Endodermal cell (in vitro differentiated cells): ENCODE measurements around the gene OBP2B. TPM values are rescaled to one million over a fixed set of nuclear protein-coding genes. Genes with fewer than 3 reads are reported as not detected.
A peak's percentile ranks its signal among the peaks of the same experiment; 100 is the strongest.

Experiments
- DNase-seq: peaks from one replicate; pipeline ENCODE4 v3.0.0-alpha.2; 2017
- H3K27ac ChIP-seq: 2 replicates; pipeline ENCODE4 v1.5.1; 2013; ENCODE audit warnings: mild to moderate bottlenecking, low read depth, low read length, moderate library complexity
- H3K27me3 ChIP-seq: 2 replicates; pipeline ENCODE4 v1.6.1; 2013; ENCODE audit warnings: mild to moderate bottlenecking, low read length, moderate library complexity; ENCODE audit not compliant: insufficient read depth, control insufficient read depth, poor library complexity, severe bottlenecking
- H3K36me3 ChIP-seq: 2 replicates; pipeline ENCODE4 v1.7.0; 2013; ENCODE audit warnings: mild to moderate bottlenecking, low read length, moderate library complexity; ENCODE audit not compliant: control insufficient read depth, insufficient read depth
- H3K4me1 ChIP-seq: one replicate; pipeline ENCODE4 v1.7.0; 2013; ENCODE audit warnings: low read length; ENCODE audit not compliant: control insufficient read depth, insufficient read depth
- H3K4me3 ChIP-seq: 2 replicates; pipeline ENCODE4 v1.5.1; 2013; ENCODE audit warnings: mild to moderate bottlenecking, low read length, moderate library complexity
- H3K9ac ChIP-seq: 2 replicates; pipeline ENCODE4 v1.6.1; 2013; ENCODE audit warnings: mild to moderate bottlenecking, low read length, moderate library complexity; ENCODE audit not compliant: poor library complexity, severe bottlenecking; ENCODE audit errors: extremely low read depth
- H3K9me3 ChIP-seq: 2 replicates; pipeline ENCODE4 v1.6.1; 2013; ENCODE audit warnings: mild to moderate bottlenecking, low read length, moderate library complexity; ENCODE audit not compliant: control insufficient read depth
- H3K27ac Mint-ChIP-seq: 2 replicates; pipeline ENCODE4 v1.8.0; 2020; ENCODE audit warnings: mixed read lengths
- H3K27me3 Mint-ChIP-seq: 2 replicates; pipeline ENCODE4 v1.8.0; 2021; ENCODE audit warnings: mild to moderate bottlenecking, mixed read lengths; ENCODE audit not compliant: insufficient read depth
- H3K36me3 Mint-ChIP-seq: 2 replicates; pipeline ENCODE4 v1.8.0; 2020; ENCODE audit warnings: low read depth, mixed read lengths
- H3K4me1 Mint-ChIP-seq: 2 replicates; pipeline ENCODE4 v1.8.0; 2020; ENCODE audit warnings: mixed read lengths
- H3K4me3 Mint-ChIP-seq: 2 replicates; pipeline ENCODE4 v1.8.0; 2020; ENCODE audit warnings: mild to moderate bottlenecking, moderate library complexity, mixed read lengths
- H3K9me3 Mint-ChIP-seq: 2 replicates; pipeline ENCODE4 v1.8.0; 2020; ENCODE audit warnings: mild to moderate bottlenecking, mixed read lengths
- WGBS, 2 experiments: methylation state at CpG; one replicate each; pipeline versions ENCODE4 v1.1.5 to v1.1.7; 2013; ENCODE audit warnings: missing lambda C conversion rate in 2 of 2, mixed read lengths in 1 of 2; ENCODE audit not compliant: insufficient coverage in 1 of 2, insufficient read length in 1 of 2; 5-methylcytosine and 5-hydroxymethylcytosine counted together
- total RNA-seq, 2 donors: library from RNA; stranded (reverse); fragmentation: NEBNext Ultra II Directional in 1 of 2; extraction: Animal tissue kit (Norgen Biotek cat#: 25700) in 1 of 2; gene quantifications; 2 replicates in 1 of 2; 3 replicates in 1 of 2; pipeline ENCODE4 v1.2.1, GENCODE V29; 2021
- TF ChIP-seq, protein P1 (sequence below): fragments of 200-600 bp; sonication (generic); conservative IDR thresholded peaks from 2 replicates; pipeline ENCODE4 v1.5.0; 2021; ENCODE audit warnings: antibody characterized with exemption, mild to moderate bottlenecking

Gene OBP2B
- total RNA-seq, 2 donors from 2014 or later = not detected

DNA sequence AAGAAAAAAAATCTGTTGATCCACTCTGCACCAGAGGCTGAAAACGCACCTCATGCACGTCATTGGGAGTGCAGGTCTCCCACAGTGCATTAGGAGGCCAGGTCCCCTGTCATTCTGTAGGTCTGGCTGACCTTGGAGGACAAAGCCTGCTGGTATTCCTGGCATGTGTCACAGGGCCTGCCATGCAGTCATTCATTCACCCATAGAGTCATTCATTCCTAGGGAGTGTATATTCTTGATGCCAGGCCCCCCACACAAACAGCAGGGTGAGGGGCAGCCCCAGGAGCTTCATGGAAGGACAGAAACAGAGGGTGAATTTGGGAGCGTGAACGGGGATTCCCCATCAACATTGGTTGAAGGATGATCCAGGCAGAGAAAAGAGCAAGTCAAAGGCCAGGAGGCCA, 47.5 kb downstream of the OBP2B start:
- Mint-ChIP-seq H3K4me3 (no peak overlapping the region), H3K9me3 (no peaks in the 10 kb centered on the region), H3K27me3 (peaks cover 8% of the 10 kb centered on the region), H3K27ac (no peak overlapping the region), H3K36me3 (peaks cover 32% of the 10 kb centered on the region), H3K4me1 (peaks cover 3% of the 10 kb centered on the region)
- Histone ChIP-seq H3K36me3 (peaks cover 21% of the 10 kb centered on the region), H3K27me3 (no peaks in the 10 kb centered on the region), H3K27ac (no peak overlapping the region), H3K9me3 (no peaks in the 10 kb centered on the region), H3K9ac (no peak overlapping the region), H3K4me1 (no peaks in the 10 kb centered on the region), H3K4me3 (no peak overlapping the region)
- WGBS, 2 experiments = 92 to 97% methylated on average over 4 of the region's 4 CpGs
- no peak for DNase-seq
- TF ChIP-seq, protein P1, sequence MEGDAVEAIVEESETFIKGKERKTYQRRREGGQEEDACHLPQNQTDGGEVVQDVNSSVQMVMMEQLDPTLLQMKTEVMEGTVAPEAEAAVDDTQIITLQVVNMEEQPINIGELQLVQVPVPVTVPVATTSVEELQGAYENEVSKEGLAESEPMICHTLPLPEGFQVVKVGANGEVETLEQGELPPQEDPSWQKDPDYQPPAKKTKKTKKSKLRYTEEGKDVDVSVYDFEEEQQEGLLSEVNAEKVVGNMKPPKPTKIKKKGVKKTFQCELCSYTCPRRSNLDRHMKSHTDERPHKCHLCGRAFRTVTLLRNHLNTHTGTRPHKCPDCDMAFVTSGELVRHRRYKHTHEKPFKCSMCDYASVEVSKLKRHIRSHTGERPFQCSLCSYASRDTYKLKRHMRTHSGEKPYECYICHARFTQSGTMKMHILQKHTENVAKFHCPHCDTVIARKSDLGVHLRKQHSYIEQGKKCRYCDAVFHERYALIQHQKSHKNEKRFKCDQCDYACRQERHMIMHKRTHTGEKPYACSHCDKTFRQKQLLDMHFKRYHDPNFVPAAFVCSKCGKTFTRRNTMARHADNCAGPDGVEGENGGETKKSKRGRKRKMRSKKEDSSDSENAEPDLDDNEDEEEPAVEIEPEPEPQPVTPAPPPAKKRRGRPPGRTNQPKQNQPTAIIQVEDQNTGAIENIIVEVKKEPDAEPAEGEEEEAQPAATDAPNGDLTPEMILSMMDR = no peak

DNA sequence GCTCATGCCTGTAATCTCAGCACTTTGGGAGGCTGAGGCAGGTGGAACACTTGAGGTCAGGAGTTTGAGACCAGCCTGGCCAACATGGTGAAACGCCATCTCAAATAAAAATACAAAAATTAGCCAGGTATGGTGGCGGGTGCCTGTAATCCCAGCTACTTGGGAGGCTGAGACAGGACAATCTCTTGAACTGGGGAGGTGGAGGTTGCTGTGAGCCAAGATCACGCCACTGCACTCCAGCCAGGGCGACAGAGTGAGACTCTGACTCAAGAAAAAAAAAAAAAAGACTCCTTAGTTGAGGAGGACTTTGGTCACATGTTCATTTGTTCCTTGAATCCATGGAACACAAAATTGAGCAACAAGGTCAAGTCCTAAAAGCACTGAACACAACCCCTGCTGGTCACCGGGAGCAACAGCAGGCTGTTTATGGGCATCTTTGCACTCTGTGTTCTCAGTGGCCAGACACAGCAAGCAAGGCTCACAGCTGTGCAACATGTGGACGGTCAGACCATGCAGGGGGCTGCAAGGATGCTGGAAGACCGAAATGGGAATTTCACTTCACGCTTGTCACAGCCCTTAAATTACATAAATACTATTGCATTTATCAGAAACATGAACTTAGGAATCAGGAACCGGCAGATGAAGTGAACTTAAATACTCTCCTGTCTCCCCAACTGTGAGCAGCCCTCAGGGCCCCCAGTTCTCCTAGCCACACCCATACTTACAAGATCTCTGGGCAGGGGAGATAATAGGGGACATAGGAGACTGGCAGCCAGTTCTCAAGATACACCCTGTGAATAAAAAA, 48.1 kb downstream of the OBP2B start:
- WGBS, 2 experiments = 71 to 83% methylated on average over 7 to 9 of the region's 9 CpGs
- no peaks in the 10 kb centered on the region for H3K9me3 Mint-ChIP-seq
- peaks cover 8% of the 10 kb centered on the region for H3K27me3 Mint-ChIP-seq
- no peak overlapping the region for H3K27ac Mint-ChIP-seq
- TF ChIP-seq, protein P1 = peak; percentile 76
- peaks cover 21% of the 10 kb centered on the region for H3K36me3 ChIP-seq
- H3K27me3 ChIP-seq = no peaks in the 10 kb centered on the region
- no peak overlapping the region for H3K4me3 Mint-ChIP-seq
- no peak overlapping the region for H3K27ac ChIP-seq
- no peaks in the 10 kb centered on the region for H3K4me1 ChIP-seq
- DNase-seq = peak; percentile 76
- no peaks in the 10 kb centered on the region for H3K9me3 ChIP-seq
- peaks cover 3% of the 10 kb centered on the region for H3K4me1 Mint-ChIP-seq
- no peak overlapping the region for H3K4me3 ChIP-seq
- peaks cover 34% of the 10 kb centered on the region for H3K36me3 Mint-ChIP-seq
- H3K9ac ChIP-seq = no peak overlapping the region

DNA sequence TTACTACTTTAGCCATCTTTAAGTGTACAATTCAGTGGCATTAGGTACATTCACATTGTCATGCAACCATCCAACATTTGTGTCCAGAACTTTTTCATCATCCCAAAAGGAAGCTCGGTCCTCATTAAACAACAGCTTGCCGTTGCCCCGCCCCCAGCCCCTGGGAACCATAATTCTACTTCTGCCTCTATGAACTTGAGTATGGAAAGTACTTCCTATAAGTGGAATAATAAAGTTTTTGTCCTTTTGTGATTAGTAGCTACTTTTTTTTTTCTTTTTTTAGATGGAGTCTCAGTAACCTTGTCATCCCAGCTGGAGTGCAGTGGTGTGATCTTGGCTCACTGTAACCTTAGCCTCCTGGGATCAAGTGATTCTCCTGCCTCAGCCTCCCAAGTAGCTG, 50.4 kb downstream of the OBP2B start:
- 92% methylated on average over 3 of the region's 3 CpGs; no CpG with 5 or more reads in 1 of the 2 experiments for WGBS, 2 experiments
- Mint-ChIP-seq H3K27ac (no peak overlapping the region), H3K4me3 (no peak overlapping the region), H3K9me3 (no peaks in the 10 kb centered on the region), H3K27me3 (peaks cover 7% of the 10 kb centered on the region), H3K36me3 (peaks cover 48% of the 10 kb centered on the region), H3K4me1 (no peaks in the 10 kb centered on the region)
- DNase-seq = no peak
- peaks cover 28% of the 10 kb centered on the region for H3K36me3 ChIP-seq
- no peak overlapping the region for H3K27ac ChIP-seq
- no peaks in the 10 kb centered on the region for H3K9me3 ChIP-seq
- no peaks in the 10 kb centered on the region for H3K27me3 ChIP-seq
- TF ChIP-seq, protein P1 = no peak
- no peaks in the 10 kb centered on the region for H3K4me1 ChIP-seq
- no peak overlapping the region for H3K4me3 ChIP-seq
- H3K9ac ChIP-seq = no peak overlapping the region

Other genes with a start within 250 kb of the OBP2B start
- under 1 TPM in 1 of 2 donors, not detected in 1; 0.44 TPM for gene GFI1B, start 230.6 kb downstream of the OBP2B start, total RNA-seq
- 10 to 100 TPM; 89.7 to 94.6 TPM for gene GTF3C5, start 178.3 kb downstream of the OBP2B start, total RNA-seq
- gene CEL, start 147.3 kb downstream of the OBP2B start, total RNA-seq = 1 to 10 TPM; 1.7 to 3.3 TPM
- 10 to 100 TPM; 28.0 to 30.7 TPM for gene RALGDS, start 88.0 kb downstream of the OBP2B start, total RNA-seq
- gene GBGT1, start 45.3 kb downstream of the OBP2B start, total RNA-seq = 10 to 100 TPM; 28.2 to 29.1 TPM
- 1 to 10 TPM in 1 of 2 donors, under 1 TPM in 1; 0.35 to 1.2 TPM for gene ABO, start 66.0 kb upstream of the OBP2B start, total RNA-seq
- gene SURF6, start 126.9 kb upstream of the OBP2B start, total RNA-seq = 10 to 100 TPM; 22.9 to 27.5 TPM
- gene MED22, start 138.9 kb upstream of the OBP2B start, total RNA-seq = 10 to 100 TPM; 54.6 to 57.3 TPM
- gene RPL7A, start 139.0 kb upstream of the OBP2B start, total RNA-seq = 1,000 to 10,000 TPM; 2,418 to 2,634 TPM
- 10 to 100 TPM; 45.1 to 54.4 TPM for gene SURF1, start 147.2 kb upstream of the OBP2B start, total RNA-seq
- gene SURF2, start 147.3 kb upstream of the OBP2B start, total RNA-seq = 10 to 100 TPM; 18.0 to 25.9 TPM
- gene SURF4, start 166.8 kb upstream of the OBP2B start, total RNA-seq = 100 to 1,000 TPM; 178 to 187 TPM
- under 1 TPM in 1 of 2 donors, not detected in 1; 0.95 TPM for gene STKLD1, start 167.1 kb upstream of the OBP2B start, total RNA-seq
- gene REXO4, start 208.8 kb upstream of the OBP2B start, total RNA-seq = 10 to 100 TPM; 30.2 to 36.5 TPM
- 10 to 100 TPM; 13.5 to 21.7 TPM for gene ADAMTS13, start 213.1 kb upstream of the OBP2B start, total RNA-seq